GM18502 (cell line): ENCODE measurements around the gene COL18A1.

Source experiments
- ATAC-seq: cut with Tn5 transposase; IDR thresholded peaks from one replicate; pipeline ENCODE4 v1.9.1; 2021; ENCODE audit warnings: mild to moderate bottlenecking; ENCODE audit not compliant: unreplicated experiment, poor library complexity

COL18A1 gene

DNA sequence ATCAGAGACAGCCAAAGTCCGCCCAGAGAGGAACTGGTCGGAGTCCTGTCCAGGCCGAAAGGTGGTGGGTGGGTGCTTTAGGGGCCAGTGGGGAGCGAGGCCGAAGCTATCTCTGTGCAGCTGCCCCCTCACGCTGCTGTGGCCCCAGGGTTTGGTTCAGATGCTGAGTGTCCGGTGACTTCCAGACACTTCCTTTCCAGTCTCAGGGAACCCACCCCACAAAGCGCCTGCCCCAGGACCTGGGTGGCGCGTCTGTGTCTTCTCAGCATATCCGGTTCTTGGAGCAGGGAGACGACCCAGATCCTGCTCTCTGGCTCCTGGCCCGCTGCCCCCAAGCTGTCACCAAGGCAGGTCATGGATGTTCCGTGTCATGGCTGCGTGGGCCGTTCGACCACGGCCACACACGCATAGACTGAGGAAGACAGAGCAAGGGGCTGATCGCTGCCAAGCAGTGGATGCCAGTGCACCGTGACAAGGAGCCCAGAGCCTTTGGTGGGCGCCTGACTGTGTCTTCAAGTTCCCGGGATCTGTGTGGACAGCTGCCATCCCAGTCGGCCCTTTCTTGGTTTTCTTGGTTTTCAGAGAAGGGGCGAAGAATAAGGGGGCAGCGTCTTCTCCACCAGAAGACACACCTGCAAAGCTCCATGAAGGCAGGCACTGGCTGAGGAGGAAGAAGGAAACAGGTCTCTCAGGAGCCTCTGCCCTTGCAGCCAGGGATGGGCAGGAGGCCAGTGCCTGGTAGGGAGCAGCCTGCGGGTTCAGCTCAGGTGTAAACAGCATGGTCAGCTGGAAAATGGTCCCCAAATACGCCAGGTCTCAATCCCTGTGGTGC is 22.9 kb upstream of the COL18A1 start:
- no peak for ATAC-seq

DNA sequence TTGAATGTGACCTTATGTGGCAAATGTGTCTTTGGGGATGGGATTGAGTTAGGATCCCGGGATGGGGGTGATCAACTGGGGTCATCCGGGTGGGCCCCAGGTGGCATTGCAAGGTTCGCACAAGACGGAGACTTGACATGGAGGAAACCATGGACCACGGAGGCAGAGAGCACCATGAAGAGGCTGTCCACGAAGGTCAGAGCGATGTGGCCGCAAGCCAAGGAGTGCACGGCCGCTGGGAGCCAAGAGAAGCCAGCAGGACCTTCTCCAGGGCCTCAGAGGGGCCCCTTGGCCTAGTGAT is 22.3 kb upstream of the COL18A1 start:
- ATAC-seq, result no peak

DNA sequence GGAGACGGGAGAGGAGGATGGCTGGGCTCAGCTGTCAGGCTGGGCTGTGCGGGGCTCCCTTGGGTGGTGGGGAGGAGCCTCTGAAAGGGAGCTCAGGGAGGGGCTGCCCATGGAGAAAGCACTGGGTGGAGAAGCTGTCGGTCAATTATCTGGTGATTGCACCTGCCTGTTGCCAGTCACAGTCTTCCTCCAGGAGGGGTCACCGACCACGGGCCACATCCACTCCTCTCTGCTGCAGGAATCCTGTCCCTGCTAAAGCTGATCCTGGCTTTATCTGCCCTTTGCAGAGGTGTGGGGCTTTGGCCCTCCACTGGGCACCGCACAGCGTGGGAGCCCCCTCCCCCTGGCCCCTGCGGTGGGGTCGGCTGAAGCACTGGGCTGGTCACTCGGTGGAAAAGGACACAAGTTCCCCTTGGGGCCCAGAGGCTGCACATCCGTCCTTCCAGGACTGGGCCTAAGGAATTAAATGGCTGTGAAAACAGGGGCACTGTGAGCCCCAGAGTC is 21.8 kb upstream of the COL18A1 start:
- no peak for ATAC-seq

DNA sequence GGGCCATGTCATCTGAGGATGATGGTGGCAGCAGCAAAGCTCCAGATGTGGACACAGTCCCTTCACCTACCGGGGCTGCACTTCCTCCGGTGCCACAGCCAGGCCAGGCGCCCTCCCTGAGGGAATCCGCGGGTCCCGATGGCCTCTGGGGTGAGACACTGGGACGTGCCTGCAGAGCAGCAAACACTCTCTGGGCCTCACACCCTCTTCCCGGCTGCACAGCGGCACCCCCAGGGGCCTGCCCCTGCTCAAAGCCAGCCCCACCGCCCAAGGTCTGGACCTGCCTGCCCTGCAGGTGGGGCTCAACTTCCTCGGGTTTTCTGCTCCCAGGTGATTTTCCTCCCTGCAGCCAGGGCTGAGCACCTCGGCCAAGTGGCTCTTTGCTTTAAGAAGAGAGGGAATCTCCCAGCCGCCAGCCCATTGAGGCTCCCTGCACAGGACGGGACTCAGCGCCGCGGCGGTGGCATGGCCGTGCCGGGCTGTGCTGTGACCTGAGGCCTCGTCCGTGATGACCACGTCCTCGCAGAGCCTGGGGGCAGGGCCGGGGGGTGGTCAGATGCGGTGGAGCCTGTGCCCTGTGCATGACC is 21.3 kb upstream of the COL18A1 start:
- ATAC-seq, result no peak

DNA sequence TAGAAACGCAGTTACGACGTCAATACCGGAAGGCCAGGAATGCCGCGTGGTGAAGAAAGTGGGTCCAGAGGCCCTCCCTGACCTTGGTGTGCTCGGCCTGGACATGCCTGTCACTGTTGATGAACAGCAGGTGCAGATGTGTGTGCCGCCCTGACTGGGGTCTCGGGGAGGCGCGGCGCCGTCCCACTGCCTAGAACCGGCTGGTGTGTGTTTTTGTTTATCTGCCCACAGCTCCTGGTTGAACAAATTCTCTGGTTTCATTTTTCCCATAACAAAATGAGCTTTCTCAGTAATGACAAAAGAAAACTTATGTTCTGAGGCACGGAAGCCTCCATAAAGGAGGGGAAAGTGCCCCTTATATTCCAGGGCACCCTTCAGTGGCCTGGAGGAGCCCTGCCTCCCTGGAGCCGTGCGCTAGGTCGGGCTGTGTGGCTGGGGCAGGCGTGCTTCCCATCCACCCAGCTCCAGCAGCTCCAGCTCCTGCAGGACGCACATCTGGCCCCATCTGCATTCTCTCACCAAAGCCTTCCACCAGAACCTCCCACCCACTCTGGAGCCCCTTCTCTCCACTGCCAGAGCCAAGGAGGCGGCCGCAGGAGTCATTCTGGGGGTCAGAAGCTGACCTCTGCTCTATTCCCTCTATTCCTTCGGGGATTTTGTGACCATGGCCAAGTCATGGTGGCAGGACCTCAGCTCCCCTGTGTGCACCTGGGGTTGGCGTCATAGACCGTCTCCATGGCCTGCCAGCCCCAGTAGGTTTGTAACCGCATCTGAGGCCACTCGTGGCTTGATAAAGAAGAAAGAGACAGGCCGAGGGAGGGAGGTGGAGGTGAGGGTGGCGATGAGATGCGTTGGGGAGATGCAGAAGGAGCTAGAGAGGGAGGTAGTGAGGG is 20.1 kb upstream of the COL18A1 start:
- ATAC-seq, result no peak

DNA sequence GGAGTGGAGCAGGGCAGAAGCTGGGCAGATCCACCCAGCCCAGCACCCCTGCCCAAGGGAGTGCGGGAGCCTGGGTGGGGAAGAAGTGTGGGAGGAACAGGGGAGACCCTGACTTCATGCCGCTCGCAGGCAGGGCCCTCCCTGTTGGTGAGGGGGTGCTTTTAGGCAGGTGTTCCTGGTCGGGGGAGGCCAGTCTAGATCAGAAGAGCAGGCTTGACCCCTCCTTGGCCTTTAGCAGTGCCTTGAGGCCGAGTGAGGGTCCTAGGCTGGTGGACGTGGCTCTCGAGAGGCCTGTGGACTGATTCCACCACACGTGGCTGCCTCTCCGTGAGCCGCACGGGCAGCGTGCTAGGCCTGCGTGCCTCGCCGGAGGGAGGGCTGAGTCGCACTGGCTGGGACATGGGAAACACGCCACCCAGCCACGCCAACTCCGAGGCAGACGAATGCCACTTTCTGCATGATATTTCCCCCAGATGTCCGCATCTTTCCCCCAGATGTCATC is 19.4 kb upstream of the COL18A1 start:
- no peak for ATAC-seq

DNA sequence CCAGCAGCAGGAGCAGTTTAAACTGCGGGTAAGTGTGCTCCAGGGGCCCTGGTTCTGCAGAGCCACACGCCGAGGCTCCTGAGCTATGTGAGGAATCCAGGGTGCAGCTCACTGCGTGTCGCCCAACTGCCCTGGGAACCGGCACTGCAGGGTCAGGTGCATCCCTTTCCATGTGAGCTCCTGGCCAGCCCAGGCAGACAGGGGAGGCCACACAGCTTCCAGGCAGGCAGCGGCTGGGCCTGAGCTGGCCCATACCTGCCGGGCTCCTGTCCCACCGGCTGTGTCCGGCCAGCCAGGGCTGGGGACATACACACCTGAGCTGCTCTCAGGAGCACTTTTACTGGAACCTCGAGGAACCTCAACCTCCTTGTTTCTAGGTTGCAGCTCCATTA is 18.6 kb upstream of the COL18A1 start:
- ATAC-seq, result no peak

DNA sequence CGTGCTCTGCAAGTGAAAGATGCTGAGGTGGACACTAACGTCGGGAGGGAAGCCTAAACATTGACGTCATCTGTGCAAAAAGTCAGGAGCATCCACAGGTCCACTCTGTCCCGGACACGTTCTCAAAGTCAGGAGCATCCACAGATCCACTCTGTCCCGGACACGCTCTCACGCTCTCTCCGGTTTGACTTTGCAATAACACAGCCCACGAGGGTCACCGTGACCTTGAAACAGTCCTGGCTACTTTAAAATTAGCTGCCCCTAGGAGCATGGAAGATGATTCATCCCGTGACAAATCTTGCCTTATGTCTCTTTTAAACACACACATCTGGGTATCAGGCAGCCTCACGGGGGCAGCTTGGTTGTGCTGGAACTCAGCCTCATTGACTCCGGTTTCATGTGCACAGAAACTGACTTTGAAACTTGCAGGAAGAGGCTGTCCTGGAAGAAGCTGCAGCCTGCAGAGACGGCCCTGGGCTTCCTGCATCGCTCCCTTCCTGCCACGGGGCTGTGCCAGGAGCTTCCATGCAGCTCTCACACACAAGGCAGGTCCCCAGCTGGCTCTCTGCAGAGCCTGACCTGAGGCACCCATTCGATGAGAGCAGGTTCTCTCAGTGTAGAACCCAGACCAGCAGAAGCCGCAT is 18.1 kb upstream of the COL18A1 start:
- no peak for ATAC-seq

DNA sequence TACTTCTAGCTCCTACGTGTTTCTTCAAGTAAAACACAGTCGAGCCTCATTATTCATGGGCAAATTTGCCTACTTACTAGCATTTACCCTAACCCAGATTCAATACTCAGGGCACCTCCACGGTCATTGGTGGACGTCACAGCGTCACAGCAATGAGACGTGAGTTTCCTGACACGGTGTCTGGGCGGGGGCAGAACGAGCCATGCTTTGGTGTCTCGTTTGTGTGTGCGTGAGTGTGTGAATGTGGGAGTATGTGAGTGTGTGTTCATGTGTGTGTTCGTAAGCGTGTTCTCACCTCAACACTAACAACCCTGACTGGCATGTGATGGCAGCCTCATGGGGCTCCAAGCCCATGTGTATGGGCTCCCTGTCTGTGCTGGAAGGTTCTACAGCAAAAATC is 17.5 kb upstream of the COL18A1 start:
- no peak for ATAC-seq

DNA sequence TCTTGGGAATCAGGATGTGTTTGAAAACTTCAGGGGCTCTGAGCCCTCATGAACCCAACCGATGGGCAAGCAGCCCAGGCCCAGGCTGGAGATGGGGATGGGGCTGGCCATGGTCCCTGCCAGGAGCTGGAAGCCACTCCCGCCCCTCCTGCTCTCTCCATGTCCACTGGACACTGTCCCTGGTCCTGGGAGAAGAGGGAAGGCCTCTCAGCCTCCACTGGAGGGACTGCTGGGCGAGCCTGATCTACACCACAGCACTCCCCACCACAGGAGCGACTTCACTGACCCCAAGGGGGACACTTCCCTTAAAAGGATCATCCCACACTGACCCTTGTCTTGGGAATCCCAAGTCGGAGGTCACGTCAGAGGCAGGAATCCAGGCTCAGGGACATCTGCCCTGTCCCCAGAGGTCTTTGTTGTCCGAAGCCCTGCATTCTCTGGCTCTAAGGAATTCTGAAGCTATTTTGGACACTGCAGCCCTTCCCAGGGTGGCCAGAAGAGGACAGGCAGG is 16.9 kb upstream of the COL18A1 start:
- ATAC-seq, result no peak

DNA sequence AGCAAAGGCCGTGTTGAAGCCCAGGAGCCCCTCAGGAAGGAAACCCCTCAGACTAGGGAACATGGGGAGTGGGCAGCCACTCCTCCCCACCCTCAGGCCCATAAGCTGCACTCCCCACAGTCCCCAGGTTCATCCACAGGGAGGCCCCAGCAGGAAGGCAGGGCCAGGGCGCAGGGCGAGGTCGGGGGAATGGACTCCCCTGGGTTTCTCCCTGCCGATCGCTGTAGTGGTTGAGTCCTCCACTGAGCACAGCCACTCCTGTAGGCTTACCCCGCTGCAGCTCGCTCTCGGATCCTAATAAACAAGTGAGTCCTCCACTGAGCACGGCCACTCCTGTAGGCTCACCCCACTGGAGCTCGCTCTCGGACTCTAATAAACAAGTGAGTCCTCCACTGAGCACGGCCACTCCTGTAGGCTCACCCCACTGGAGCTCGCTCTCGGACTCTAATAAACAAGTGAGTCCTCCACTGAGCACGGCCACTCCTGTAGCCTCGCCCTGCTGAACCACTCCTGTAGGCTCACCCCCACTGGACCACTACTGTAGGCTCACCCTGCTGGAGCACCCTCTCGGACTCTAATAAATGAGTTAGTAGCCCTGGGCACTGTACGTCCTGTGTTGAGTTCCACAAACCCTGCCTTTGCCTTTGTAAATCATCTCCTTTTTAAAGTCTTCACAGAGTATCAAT is 16.2 kb upstream of the COL18A1 start:
- ATAC-seq, result no peak

DNA sequence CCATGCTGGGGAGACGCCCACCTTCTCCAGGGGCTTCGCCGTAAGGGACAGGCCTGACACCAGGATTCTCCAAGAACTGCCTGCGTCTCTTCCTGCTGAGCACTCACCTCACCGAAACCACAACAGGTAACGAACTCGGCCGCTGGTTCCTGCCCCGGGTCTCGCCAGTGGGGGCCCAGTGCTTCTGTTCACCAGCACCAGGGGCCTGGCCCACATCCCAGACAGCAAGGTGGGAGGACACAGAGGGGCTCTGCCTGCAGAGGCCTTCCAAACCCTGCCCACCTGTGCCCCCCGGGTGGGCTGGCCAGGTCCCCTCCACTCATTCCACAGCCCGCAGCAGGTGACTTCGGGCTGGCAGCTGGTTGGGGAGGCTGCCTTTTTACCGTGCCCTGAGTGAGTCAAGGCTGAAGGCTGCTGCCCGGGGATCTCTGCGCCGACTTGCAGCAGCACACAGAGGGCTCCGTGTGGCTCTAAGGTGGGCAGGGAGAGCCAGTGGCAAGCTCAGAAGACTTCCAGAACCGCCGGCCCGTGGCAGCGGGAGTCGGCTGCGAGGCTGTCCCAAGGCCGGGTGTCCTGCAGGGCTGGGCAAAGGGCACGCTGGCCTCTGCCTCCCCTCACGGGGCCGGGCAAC is 14.7 kb upstream of the COL18A1 start:
- ATAC-seq, result no peak

DNA sequence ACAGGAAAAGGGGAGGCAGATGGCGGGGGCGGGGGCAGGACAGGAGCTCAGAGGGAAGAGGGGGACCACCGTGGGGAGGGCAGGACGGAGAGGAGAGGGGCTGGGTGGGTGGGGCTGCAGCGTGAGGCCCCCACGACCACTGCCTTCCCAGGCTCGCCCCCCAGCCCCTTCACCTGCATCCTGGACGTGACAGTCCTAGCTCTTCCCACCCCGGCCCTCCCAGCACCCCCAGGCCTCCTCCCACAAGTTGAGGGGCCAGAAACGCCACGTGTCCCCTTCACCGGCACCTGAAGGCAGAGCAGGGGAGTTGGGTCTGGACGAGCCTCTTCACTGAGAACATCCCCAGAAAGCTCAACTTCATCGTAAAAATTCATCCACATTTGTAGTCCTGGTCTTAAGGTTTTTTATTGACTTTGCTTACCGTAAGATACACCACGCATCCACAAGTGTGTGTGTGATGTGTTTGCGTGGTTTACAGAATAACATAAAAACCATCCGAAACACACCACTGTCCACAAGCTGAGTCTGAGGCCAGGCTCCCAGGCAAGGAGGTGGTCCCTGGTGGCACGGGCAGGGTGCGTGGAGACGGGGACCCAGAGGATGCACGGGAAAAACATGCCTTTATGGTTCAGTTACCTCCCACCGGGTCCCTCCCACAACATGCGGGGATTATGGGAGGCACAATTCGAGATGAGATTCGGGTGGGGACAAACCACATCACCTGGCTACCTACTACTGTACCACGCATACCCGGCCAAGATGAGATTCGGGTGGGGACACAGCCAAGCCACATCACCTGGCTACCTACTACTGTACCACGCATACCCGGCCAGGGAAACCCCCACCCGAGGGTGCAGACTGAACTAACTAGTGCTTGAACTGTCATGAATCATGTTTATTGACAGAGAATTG is 13.9 kb upstream of the COL18A1 start:
- no peak for ATAC-seq

DNA sequence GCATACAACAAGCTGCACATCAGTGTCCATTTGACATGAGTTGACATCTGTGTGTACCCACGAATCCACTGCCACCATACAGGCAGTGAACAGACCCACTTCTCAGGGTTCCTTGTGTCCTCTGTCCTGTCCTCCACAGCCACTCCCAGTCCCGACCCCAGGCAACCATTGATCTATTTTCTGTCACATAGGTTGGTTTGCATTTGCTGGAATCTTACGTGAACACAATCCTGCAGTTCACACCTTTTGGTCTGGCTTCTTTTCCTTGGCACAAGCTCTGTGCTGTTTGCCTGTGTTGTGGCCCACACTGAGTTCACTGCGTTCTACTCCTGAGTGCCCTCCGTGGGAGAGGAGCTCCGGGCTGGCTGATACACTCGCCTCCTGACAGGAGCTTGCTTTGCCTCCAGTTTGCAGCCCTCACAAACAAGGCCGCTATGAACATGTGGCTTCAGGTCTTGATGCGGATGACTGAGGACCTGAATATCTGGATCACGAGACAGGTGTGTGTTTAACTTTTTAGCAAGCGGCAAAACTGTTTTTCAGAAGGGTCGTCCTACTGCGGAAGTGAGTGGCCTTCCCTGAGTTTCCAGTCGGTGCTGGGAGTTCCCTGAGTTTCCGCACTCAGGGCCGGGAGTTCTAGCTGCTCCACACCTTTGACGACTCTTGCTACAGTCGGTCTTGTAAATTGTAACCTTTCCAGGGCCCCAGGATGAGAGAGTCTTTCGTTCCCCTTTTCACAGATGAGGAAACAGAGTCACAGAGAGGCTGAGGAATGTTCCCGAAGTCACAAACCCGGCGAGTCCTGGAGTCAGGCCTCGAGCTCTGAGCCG is 13.0 kb upstream of the COL18A1 start:
- no peak for ATAC-seq

DNA sequence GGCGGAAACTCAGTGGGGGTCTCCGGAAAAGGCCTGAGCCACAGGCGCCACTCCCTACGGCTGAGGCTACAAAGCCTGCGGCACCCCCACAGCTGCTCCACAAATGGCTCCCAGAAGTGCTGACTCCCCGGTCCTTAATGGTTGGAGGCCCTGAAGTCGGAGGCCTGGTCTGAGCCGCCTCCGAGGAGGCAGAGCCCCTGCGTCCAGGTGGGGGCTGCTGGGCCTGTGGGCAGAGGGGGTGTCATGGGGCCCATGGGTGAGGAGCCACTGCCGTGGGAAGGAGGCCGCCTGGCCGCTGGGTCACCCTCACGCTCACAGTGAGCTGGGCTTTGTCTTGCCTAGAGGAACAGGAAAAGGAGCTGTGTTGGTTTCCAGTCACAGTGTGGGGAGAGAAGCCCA is 12.4 kb upstream of the COL18A1 start:
- no peak for ATAC-seq

DNA sequence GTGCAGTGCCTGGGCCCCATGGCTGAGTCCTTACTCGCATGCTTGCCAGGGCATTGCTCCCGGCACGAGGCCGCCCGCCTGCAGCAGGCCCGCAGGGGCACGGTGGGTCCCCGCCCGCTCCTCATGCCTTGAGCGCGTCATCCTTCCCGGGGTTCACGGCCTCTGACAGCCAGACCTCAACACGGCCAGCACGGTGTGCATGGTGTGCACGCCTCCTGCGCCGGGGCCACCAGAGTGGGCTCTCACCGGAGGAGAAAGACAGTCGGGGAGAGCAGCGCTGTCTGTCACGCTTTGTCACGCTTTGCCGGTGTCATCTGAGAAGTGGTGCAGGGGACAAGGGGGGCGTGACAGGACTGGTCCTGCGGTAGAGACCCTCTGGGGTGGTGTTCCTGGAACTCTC is 11.9 kb upstream of the COL18A1 start:
- ATAC-seq, result no peak

DNA sequence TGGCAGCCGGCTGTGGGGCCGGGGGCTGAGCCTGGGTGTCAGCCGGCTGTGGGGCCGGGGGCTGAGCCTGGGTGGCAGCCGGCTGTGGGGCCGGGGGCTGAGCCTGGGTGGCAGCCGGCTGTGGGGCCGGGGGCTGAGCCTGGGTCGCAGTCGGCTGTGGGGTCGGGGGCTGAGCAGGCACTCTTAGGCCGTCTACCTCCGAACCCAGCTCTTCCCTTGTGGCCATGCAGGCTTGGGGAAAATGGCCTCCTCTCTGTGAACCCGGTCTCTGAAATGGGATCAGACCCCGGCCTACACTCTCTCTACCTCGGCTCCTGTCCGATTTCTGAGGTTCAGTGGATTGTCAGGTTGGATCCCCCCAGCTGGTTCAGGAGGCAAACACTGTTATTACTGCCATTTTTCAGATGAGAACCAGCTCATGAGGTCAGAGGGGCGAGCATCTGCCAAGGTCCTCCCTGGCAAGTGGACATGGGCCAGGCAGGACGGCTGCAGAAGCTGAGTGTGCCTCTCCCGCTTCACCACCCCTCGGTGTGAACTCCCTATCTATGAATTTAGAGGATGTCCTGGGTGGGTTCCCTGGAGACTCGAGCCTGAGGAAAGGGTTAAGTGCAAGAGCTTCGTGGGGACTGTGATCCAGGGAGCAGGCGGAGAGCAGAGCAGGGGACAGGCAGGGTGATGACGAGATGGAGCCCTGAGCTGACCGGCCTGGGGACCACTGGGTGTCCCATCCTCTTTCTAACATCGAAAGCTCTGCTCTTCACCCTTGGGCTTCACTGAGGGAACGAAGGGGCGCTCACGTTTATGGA is 10.9 kb upstream of the COL18A1 start:
- ATAC-seq, result no peak
